Upper lobe of left lung (tissue), 6 donors: ENCODE data around the gene KRTAP19-8. TPM values are rescaled to one million over a fixed set of nuclear protein-coding genes. Genes with fewer than 3 reads are reported as not detected.

Experiments
- ATAC-seq, 2 donors: fragments of 200-7000 bp; cut with Tn5 transposase; one replicate each; pipeline ENCODE4 v1.9.1; 2022; ENCODE audit warnings: mild to moderate bottlenecking in 2 of 2, moderate library complexity in 2 of 2; ENCODE audit not compliant: low FRiP score in 2 of 2
- DNase-seq, 2 donors: peaks; one replicate each; pipeline ENCODE4 v3.0.0-alpha.2; 2019 to 2020
- H3K27ac ChIP-seq, 4 donors: fragments of 200-600 bp; sonication (generic); one replicate each; pipeline ENCODE4 v1.5.1; 2016 to 2019
- H3K27me3 ChIP-seq, 4 donors: fragments of 200-600 bp; sonication (generic); one replicate each; pipeline ENCODE4 v1.5.1; 2017 to 2019
- H3K36me3 ChIP-seq, 4 donors: fragments of 200-600 bp; sonication (generic); one replicate each; pipeline ENCODE4 v1.5.1; 2016 to 2019
- H3K4me1 ChIP-seq, 4 donors: fragments of 200-600 bp; sonication (generic); one replicate each; pipeline ENCODE4 v1.5.1; 2018 to 2019
- H3K4me3 ChIP-seq, 4 donors: fragments of 200-600 bp; sonication (generic); one replicate each; pipeline ENCODE4 v1.5.1; 2017 to 2019; ENCODE audit warnings: mild to moderate bottlenecking in 2 of 4, moderate library complexity in 1 of 4
- H3K9me3 ChIP-seq, 4 donors: fragments of 200-600 bp; sonication (generic); one replicate each; pipeline ENCODE4 v1.5.1; 2018 to 2019
- CTCF ChIP-seq, 6 experiments: fragments of 450-650 bp in 4 of 6; fragments of 200-600 bp in 2 of 6; sonication (generic) in 2 of 6; IDR thresholded peaks; one replicate each; pipeline ENCODE4 v1.5.1; 2016 to 2019; ENCODE audit warnings: antibody characterized with exemption in 6 of 6
- EP300 ChIP-seq, 4 donors: sonication (generic); formaldehyde crosslinking; IDR thresholded peaks; one replicate each; pipeline ENCODE4 v1.5.1; 2017; ENCODE audit warnings: antibody characterized with exemption in 4 of 4, control low read depth in 2 of 4
- POLR2A ChIP-seq, 4 donors: fragments of 450-650 bp; IDR thresholded peaks; one replicate each; pipeline ENCODE4 v1.5.1; 2016 to 2017; ENCODE audit warnings: antibody characterized with exemption in 4 of 4, mild to moderate bottlenecking in 2 of 4
- POLR2AphosphoS5 ChIP-seq, 2 donors: sonication (generic); formaldehyde crosslinking; IDR thresholded peaks; one replicate each; pipeline ENCODE4 v1.5.1; 2017; ENCODE audit warnings: antibody characterized with exemption in 2 of 2
- WGBS, 2 donors: methylation state at CpG; one replicate each; pipeline ENCODE4 v1.1.5; 2017 to 2018; 5-methylcytosine and 5-hydroxymethylcytosine counted together
- total RNA-seq, 6 donors: library from RNA; depleted of rRNA in 4 of 6; stranded (reverse); fragments of >200 nt in 4 of 6; gene quantifications; one replicate each; pipeline versions ENCODE4 v1.1.0 to v1.2.1, GENCODE V29; 2016 to 2021
- donor health status: DM: no; HTN: no; CAD: no; lungs with moderate emphysema.
- donor health status: DM: no; HTN: yes; CAD: no; lungs with severe emphysema.

KRTAP19-8 gene
- total RNA-seq, 6 donors from 2014 or later, result 10.0 TPM; not detected in 5

GRCh38 chr21:31022306-31022705, 16.0 kb downstream of the KRTAP19-8 start:
- Histone ChIP-seq H3K27me3 (no peaks in the 10 kb centered on the region), H3K36me3 (no peaks in the 10 kb centered on the region), H3K27ac (no peak overlapping the region), H3K4me1 (no peaks in the 10 kb centered on the region), H3K9me3 (no peaks in the 10 kb centered on the region), H3K4me3 (no peak overlapping the region)
- 64 to 74% methylated on average over 4 of the region's 4 CpGs for WGBS, 2 donors
- ATAC-seq (no peak), DNase-seq (no peak)
- no peak for TF ChIP-seq EP300 (IDR thresholded peaks at IDR 0.05)
- no peak for TF ChIP-seq CTCF (IDR thresholded peaks at IDR 0.05)
- no peak for TF ChIP-seq POLR2A (IDR thresholded peaks at IDR 0.05)
- no peak for TF ChIP-seq POLR2AphosphoS5 (IDR thresholded peaks at IDR 0.05)

- Histone ChIP-seq H3K36me3 (no peaks in the 10 kb centered on the region), H3K27ac (no peak overlapping the region), H3K4me3 (no peak overlapping the region), H3K4me1 (no peaks in the 10 kb centered on the region), H3K9me3 (no peaks in the 10 kb centered on the region), H3K27me3 (no peaks in the 10 kb centered on the region)
- TF ChIP-seq POLR2A (IDR thresholded peaks at IDR 0.05), result no peak
- no peak for TF ChIP-seq CTCF (IDR thresholded peaks at IDR 0.05)
- TF ChIP-seq POLR2AphosphoS5 (IDR thresholded peaks at IDR 0.05), result no peak
- TF ChIP-seq EP300 (IDR thresholded peaks at IDR 0.05), result no peak
- ATAC-seq (no peak), DNase-seq (no peak)
- 90 to 95% methylated on average over 2 of the region's 2 CpGs for WGBS, 2 donors
Measured at GRCh38 chr21:31018232-31018631, 20.0 kb downstream of the KRTAP19-8 start.

- no peaks in the 10 kb centered on the region for H3K36me3 ChIP-seq
- H3K4me3 ChIP-seq, result no peak overlapping the region
- WGBS, 2 donors, result 69 to 83% methylated on average over 2 of the region's 2 CpGs
- no peaks in the 10 kb centered on the region for H3K27me3 ChIP-seq
- no peaks in the 10 kb centered on the region for H3K9me3 ChIP-seq
- ATAC-seq (no peak), DNase-seq (no peak)
- no peak overlapping the region for H3K27ac ChIP-seq
- H3K4me1 ChIP-seq, result no peaks in the 10 kb centered on the region
- TF ChIP-seq POLR2AphosphoS5 (IDR thresholded peaks at IDR 0.05), result no peak
- no peak for TF ChIP-seq EP300 (IDR thresholded peaks at IDR 0.05)
- no peak for TF ChIP-seq POLR2A (IDR thresholded peaks at IDR 0.05)
- no peak for TF ChIP-seq CTCF (IDR thresholded peaks at IDR 0.05)
Measured at GRCh38 chr21:31014891-31015290, 23.4 kb downstream of the KRTAP19-8 start.

- ATAC-seq (no peak), DNase-seq (no peak)
- H3K27ac ChIP-seq, result no peak overlapping the region
- 68 to 69% methylated on average over 4 of the region's 4 CpGs for WGBS, 2 donors
- no peaks in the 10 kb centered on the region for H3K27me3 ChIP-seq
- H3K4me3 ChIP-seq, result no peak overlapping the region
- no peak for TF ChIP-seq POLR2A (IDR thresholded peaks at IDR 0.05)
- TF ChIP-seq CTCF (IDR thresholded peaks at IDR 0.05), result no peak
- TF ChIP-seq POLR2AphosphoS5 (IDR thresholded peaks at IDR 0.05), result no peak
- TF ChIP-seq EP300 (IDR thresholded peaks at IDR 0.05), result no peak
- H3K4me1 ChIP-seq, result no peaks in the 10 kb centered on the region
- H3K36me3 ChIP-seq, result no peaks in the 10 kb centered on the region
- H3K9me3 ChIP-seq, result no peaks in the 10 kb centered on the region
Measured at GRCh38 chr21:31012133-31013089, 25.9 kb downstream of the KRTAP19-8 start.
